GM12892 (cell line): ENCODE data around the gene SEMA3C.

Source experiments
- DNase-seq: peaks from one replicate; pipeline ENCODE4 v3.0.0; 2011; ENCODE audit not compliant: insufficient read length
- FAIRE-seq: peaks from 2 replicates; lab custom pipeline; 2011; peaks lifted over from hg19 to GRCh38; lab: Jason Lieb, UNC
- POLR2A ChIP-seq: IDR thresholded peaks from 2 replicates; pipeline ENCODE4 v1.6.1; 2011; ENCODE audit warnings: low read depth, low read length, control low read depth
- POLR2AphosphoS5 ChIP-seq: IDR thresholded peaks from 2 replicates; pipeline ENCODE4 v1.6.1; 2011; ENCODE audit warnings: low read depth, low read length, control low read depth
- TAF1 ChIP-seq: IDR thresholded peaks from 2 replicates; pipeline ENCODE4 v1.6.1; 2011; ENCODE audit warnings: low read depth, mild to moderate bottlenecking, control low read depth, low read length, borderline replicate concordance

The SEMA3C gene

GRCh38 chr7:80858141-80858903, 60.5 kb downstream of the SEMA3C start:
- FAIRE-seq (no peak), DNase-seq (no peak)
- TF ChIP-seq POLR2AphosphoS5 = no peak
- TF ChIP-seq TAF1 = no peak
- no peak for TF ChIP-seq POLR2A

DNA sequence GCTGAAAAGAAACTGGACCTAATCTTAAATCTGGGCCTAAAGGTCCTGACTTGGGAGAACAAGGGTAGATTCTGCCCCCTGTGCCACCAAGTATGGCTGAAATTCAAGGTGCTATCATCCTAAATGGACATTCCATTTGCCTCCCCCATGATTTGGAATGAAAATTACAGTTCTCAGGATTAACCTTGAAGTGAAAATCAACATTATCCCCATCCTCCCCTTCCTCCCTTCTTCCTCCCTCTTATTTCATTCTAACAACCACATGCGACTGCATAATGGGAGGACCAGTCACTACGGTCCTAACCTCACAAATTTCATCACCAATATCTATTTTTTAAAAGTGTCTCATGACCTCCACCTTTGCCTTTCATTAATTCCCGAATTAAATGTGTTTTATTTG, 62.1 kb downstream of the SEMA3C start:
- no peak for FAIRE-seq
- TF ChIP-seq POLR2AphosphoS5 (no peak), TAF1 (no peak), POLR2A (no peak)
- no peak for DNase-seq

DNA sequence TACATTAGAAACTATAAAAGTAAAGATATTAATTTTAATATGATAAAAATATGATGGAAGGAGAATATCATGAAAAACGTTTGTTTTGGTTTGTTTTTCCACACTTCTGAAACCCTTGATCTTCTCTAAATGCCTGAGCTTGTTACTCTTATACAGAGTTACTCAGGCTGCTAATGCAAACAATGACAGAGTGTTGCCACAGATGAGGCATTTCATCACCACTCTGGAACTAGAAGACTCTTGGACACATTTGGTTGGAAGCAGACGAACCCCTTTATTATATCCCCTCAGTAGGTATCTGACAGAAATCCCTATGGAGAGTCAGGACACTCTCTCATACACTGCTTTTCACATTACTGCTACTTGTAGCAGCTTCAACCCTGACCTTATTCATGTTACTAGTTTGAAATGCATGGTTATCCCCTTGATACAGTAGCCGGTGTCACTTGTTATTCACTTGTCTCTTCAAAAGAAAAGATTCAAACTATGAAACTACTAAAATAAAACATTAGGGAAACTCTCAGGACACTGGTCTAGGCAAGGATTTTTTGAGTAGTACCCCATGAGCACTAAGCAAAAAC, 66.9 kb downstream of the SEMA3C start:
- DNase-seq = no peak
- TF ChIP-seq POLR2A = no peak
- TF ChIP-seq POLR2AphosphoS5 = no peak
- TF ChIP-seq TAF1 = no peak
- FAIRE-seq = no peak

GRCh38 chr7:80848841-80849240, 70.0 kb downstream of the SEMA3C start:
- DNase-seq = no peak
- TF ChIP-seq POLR2A (no peak), TAF1 (no peak), POLR2AphosphoS5 (no peak)
- no peak for FAIRE-seq

GRCh38 chr7:80847895-80848294, 71.0 kb downstream of the SEMA3C start:
- no peak for FAIRE-seq
- no peak for TF ChIP-seq POLR2A
- no peak for TF ChIP-seq POLR2AphosphoS5
- TF ChIP-seq TAF1 = no peak
- DNase-seq = no peak

GRCh38 chr7:80847027-80847426, 71.8 kb downstream of the SEMA3C start:
- DNase-seq (no peak), FAIRE-seq (no peak)
- TF ChIP-seq POLR2AphosphoS5 (no peak), POLR2A (no peak), TAF1 (no peak)

DNA sequence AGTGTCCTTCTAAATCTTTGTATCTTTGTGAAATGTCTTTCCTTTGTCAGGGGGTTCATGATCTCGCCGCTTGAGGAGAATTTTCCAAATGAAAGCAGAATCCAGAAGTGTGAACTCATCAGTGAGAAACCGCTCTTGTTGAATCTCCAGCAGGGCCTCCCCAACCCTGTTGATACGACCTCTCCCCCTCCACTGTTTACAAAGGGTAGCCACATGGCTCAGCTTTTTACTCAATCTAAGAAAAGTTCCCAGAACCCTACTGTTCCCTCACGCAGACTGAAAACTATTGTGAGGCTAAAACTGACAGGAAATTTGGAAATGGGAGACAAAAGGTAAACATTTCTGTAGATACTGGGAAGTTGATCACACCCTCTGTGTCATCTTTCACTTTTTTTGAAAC, 73.9 kb downstream of the SEMA3C start:
- DNase-seq (no peak), FAIRE-seq (no peak)
- no peak for TF ChIP-seq POLR2AphosphoS5
- no peak for TF ChIP-seq TAF1
- no peak for TF ChIP-seq POLR2A

GRCh38 chr7:80843018-80843677, 75.7 kb downstream of the SEMA3C start:
- DNase-seq = no peak
- no peak for FAIRE-seq
- TF ChIP-seq POLR2A = no peak
- no peak for TF ChIP-seq TAF1
- no peak for TF ChIP-seq POLR2AphosphoS5

DNA sequence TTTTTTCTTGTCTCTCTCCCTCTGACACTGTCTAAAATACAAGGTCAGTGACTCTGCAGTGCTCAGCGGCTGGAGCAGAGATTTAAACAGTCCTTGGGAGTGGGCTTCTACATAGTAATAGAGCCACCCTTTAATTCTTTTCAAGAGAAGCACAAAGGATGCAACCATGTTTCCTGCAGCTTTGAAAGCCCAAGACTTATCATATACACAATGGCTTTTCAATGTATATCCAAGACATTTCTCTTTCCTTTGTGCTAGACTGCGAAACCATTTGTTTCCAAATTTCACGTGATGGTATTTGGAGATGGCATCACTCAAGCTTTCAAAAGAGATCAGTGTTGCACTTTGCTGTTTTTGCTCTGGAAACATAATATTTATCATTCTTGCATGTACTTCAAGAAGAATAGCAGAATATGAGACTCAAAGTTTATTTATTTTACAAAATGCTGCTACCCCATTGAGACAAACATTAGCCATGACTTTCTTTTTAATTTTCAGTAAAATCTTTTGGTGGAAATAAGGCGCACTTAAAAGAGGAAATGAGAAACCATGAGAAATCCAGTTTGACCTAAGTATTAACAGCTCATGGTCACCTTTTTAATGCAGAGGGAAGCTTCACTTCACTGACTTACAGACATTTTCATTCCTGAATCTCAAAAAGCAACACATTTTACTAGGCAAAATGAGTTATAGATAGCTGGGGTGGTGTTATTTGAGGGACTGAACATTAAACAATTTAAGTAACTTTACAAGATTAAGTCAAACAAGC, 76.6 kb downstream of the SEMA3C start:
- TF ChIP-seq TAF1 (no peak), POLR2A (no peak), POLR2AphosphoS5 (no peak)
- FAIRE-seq = no peak
- no peak for DNase-seq

GRCh38 chr7:80841423-80841955, 77.4 kb downstream of the SEMA3C start:
- FAIRE-seq (no peak), DNase-seq (no peak)
- no peak for TF ChIP-seq TAF1
- TF ChIP-seq POLR2AphosphoS5 = no peak
- no peak for TF ChIP-seq POLR2A

DNA sequence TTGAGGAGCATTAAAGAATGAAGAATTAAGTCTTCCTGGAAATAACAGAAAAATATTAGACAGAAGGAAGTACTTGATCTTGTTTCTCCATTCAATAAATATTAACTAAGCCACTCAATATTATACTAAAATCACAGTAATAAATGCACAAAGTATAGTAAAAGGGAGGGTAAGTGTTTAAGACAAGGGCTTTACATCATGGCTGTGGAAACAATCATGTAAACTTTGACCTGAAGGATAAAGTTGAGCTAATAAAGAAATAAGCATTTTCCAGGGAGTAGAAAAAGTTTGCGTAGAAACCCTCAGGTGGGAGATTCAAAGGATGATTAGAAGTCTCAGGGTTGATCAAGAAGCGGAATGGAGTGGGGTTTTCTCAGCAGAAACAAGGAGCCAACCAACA, 78.2 kb downstream of the SEMA3C start:
- DNase-seq = no peak
- no peak for TF ChIP-seq POLR2AphosphoS5
- TF ChIP-seq TAF1 = no peak
- TF ChIP-seq POLR2A = no peak
- no peak for FAIRE-seq
